ENCODE results near the gene FOXP1. TPM values are rescaled to one million over a fixed set of nuclear protein-coding genes. Genes with fewer than 3 reads are reported as not detected.

The FOXP1 gene
- total and polyA plus RNA-seq, 12 donors, result 4.8 to 56.0 (median 43.8) TPM

GRCh38 chr3:71309886-71310285 is 273.6 kb downstream of the FOXP1 start:
- Histone ChIP-seq H3K36me3 (no peaks in the 10 kb centered on the region), H3K27me3 (no peaks in the 10 kb centered on the region), H3K27ac (peak overlapping the region in 5 of 10 donors; percentile 18 to 62 (median 39)), H3K4me1 (peaks cover 0 to 50% (median 28%) of the 10 kb centered on the region in 9 donors), H3K9me3 (no peaks in the 10 kb centered on the region), H3K4me3 (no peak overlapping the region)
- TF ChIP-seq, protein P1, sequence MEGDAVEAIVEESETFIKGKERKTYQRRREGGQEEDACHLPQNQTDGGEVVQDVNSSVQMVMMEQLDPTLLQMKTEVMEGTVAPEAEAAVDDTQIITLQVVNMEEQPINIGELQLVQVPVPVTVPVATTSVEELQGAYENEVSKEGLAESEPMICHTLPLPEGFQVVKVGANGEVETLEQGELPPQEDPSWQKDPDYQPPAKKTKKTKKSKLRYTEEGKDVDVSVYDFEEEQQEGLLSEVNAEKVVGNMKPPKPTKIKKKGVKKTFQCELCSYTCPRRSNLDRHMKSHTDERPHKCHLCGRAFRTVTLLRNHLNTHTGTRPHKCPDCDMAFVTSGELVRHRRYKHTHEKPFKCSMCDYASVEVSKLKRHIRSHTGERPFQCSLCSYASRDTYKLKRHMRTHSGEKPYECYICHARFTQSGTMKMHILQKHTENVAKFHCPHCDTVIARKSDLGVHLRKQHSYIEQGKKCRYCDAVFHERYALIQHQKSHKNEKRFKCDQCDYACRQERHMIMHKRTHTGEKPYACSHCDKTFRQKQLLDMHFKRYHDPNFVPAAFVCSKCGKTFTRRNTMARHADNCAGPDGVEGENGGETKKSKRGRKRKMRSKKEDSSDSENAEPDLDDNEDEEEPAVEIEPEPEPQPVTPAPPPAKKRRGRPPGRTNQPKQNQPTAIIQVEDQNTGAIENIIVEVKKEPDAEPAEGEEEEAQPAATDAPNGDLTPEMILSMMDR (IDR thresholded peaks at IDR 0.05), result no peak
- ATAC-seq (no peak), DNase-seq (no peak)
- intact Hi-C loops (cut with DNase I), result loop anchor here in 8 of 10 donors (5.0 to 10.0 kb wide), 9 partner anchors 85 to 775 kb away; partner anchors contain the start of gene FOXP1 (in 7 of the 8)
- 93 to 94% methylated on average over 1 of the region's 1 CpG for WGBS, 2 donors

- H3K4me1 ChIP-seq, result peaks cover 0 to 55% (median 34%) of the 10 kb centered on the region in 9 donors
- intact Hi-C loops (cut with DNase I), result loop anchor here in 7 of 10 donors (5.0 to 10.0 kb wide), 8 partner anchors 245 to 775 kb away; partner anchors contain the start of gene FOXP1 (in 5 of the 7)
- WGBS, 2 donors, result 91 to 96% methylated on average over 3 of the region's 3 CpGs
- no peaks in the 10 kb centered on the region for H3K27me3 ChIP-seq
- TF ChIP-seq, protein P1 (IDR thresholded peaks at IDR 0.05), result no peak
- H3K9me3 ChIP-seq, result no peaks in the 10 kb centered on the region
- ATAC-seq, result no peak
- DNase-seq, result no peak
- no peak overlapping the region for H3K4me3 ChIP-seq
- no peaks in the 10 kb centered on the region for H3K36me3 ChIP-seq
- H3K27ac ChIP-seq, result peak overlapping the region in 1 of 10 donors; percentile 18
Observed at GRCh38 chr3:71309342-71309741, 274.2 kb downstream of the FOXP1 start.

- H3K27ac ChIP-seq, result peak overlapping the region in 1 of 10 donors; percentile 27
- no peaks in the 10 kb centered on the region for H3K9me3 ChIP-seq
- H3K27me3 ChIP-seq, result no peaks in the 10 kb centered on the region
- no peak overlapping the region for H3K4me3 ChIP-seq
- WGBS, 2 donors, result 90 to 92% methylated on average over 4 of the region's 4 CpGs
- no peaks in the 10 kb centered on the region for H3K36me3 ChIP-seq
- TF ChIP-seq, protein P1 (IDR thresholded peaks at IDR 0.05), result no peak
- DNase-seq (no peak), ATAC-seq (no peak)
- intact Hi-C loops (cut with DNase I), result loop anchor here in 7 of 10 donors (5.0 to 10.0 kb wide), 8 partner anchors 244 to 774 kb away; partner anchors contain the start of gene FOXP1 (in 5 of the 7)
- peaks cover 0 to 60% (median 39%) of the 10 kb centered on the region in 9 donors for H3K4me1 ChIP-seq
Observed at GRCh38 chr3:71308836-71309235, 274.7 kb downstream of the FOXP1 start.

GRCh38 chr3:71307991-71308697 is 275.4 kb downstream of the FOXP1 start:
- ATAC-seq (no peak), DNase-seq (no peak)
- TF ChIP-seq, protein P1 (IDR thresholded peaks at IDR 0.05), result no peak
- H3K27me3 ChIP-seq, result no peaks in the 10 kb centered on the region
- peak overlapping the region in 3 of 10 donors; percentile 5 to 64 (median 43) for H3K27ac ChIP-seq
- H3K4me1 ChIP-seq, result peaks cover 0 to 65% (median 44%) of the 10 kb centered on the region in 9 donors
- 75 to 77% methylated on average over 17 of the region's 17 CpGs for WGBS, 2 donors
- intact Hi-C loops (cut with DNase I), result loop anchor here in 7 of 10 donors (5.0 to 10.0 kb wide), 8 partner anchors 243 to 773 kb away; partner anchors contain the start of gene FOXP1 (in 5 of the 7)
- H3K9me3 ChIP-seq, result no peaks in the 10 kb centered on the region
- H3K36me3 ChIP-seq, result no peaks in the 10 kb centered on the region
- H3K4me3 ChIP-seq, result no peak overlapping the region

All from heart right ventricle (tissue), 16 donors.